ENCODE data around the gene ZMAT2.

DNA sequence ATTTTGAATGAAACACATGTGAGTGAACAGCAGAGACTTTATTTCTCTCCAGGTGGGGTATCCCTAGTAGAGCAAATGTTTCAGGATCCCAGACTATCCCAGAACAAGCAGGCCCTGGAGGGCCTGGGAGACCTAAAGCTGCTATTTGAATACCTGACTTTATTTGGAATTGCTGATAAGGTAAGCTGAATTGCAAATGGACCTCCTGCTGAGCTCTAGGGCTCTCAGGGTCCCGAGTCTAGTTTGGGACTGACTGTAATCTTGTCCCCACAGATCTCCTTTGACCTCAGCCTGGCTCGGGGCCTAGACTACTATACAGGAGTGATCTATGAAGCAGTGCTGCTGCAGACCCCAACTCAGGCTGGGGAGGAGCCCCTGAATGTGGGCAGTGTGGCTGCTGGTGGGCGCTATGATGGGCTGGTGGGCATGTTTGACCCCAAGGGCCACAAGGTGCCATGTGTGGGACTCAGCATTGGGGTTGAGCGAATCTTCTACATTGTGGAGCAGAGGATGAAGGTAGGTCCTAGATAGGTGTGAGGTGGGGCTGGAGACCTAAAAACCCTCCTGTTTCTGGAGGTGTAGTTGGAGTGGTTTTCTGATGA lies 3.3 kb upstream of the ZMAT2 start:
- TF ChIP-seq, protein P1, sequence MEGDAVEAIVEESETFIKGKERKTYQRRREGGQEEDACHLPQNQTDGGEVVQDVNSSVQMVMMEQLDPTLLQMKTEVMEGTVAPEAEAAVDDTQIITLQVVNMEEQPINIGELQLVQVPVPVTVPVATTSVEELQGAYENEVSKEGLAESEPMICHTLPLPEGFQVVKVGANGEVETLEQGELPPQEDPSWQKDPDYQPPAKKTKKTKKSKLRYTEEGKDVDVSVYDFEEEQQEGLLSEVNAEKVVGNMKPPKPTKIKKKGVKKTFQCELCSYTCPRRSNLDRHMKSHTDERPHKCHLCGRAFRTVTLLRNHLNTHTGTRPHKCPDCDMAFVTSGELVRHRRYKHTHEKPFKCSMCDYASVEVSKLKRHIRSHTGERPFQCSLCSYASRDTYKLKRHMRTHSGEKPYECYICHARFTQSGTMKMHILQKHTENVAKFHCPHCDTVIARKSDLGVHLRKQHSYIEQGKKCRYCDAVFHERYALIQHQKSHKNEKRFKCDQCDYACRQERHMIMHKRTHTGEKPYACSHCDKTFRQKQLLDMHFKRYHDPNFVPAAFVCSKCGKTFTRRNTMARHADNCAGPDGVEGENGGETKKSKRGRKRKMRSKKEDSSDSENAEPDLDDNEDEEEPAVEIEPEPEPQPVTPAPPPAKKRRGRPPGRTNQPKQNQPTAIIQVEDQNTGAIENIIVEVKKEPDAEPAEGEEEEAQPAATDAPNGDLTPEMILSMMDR (conservative IDR thresholded peaks at IDR 0.05; ENCODE audit: low read length): no peak
- no peak for TF ChIP-seq EZH2phosphoT487 (IDR thresholded peaks at IDR 0.05; ENCODE audit: borderline replicate concordance)

Data from Loucy (cell line).